Activated gamma-delta T cell treated with Interleukin-2 at 50 U/mL for 16 hours (primary cell): ENCODE data around the gene FBXO40.

Experiments
- DNase-seq: peaks from one replicate; pipeline ENCODE4 v3.0.0-alpha.2; 2020

Gene FBXO40

GRCh38 chr3:121667333-121667732 lies 74.2 kb downstream of the FBXO40 start:
- DNase-seq: no peak

- DNase-seq: no peak
These were observed 77.5 kb downstream of the FBXO40 start for GRCh38 chr3:121670676-121671075.

- no peak for DNase-seq
These were observed 84.0 kb downstream of the FBXO40 start for GRCh38 chr3:121677141-121677540.
